Measurements from ENCODE around the gene TRABD2B. TPM values are rescaled to one million over a fixed set of nuclear protein-coding genes. Genes with fewer than 3 reads are reported as not detected.

The TRABD2B gene
- total and polyA plus RNA-seq, 2 experiments from 2014 or later, result 1.6 to 2.0 TPM

DNA sequence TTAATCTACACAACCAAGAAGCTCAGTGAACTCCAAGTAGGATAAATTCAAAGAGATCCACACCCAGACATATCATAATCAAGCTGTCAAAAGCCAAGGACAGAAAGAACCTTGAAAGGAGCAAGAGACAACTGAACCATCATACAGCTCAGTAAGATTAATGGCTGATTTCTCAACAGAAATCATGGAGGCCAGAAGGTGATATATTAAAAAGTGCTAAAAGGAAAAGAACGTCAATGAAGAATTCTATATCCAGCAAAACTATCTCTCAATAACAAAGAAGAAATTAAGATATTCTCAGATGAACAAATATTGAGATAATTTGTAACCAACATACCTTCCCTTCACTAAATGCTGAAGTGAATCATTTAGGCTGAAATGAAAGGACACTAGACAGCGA lies 161.8 kb downstream of the TRABD2B start:
- no peaks in the 10 kb centered on the region for H3K27me3 ChIP-seq (ENCODE audit: insufficient read depth)
- H3F3A ChIP-seq (replicated peaks; ENCODE audit: low read depth), result no peaks in the 10 kb centered on the region
- H3K9me3 Mint-ChIP-seq, result peaks cover 5% of the 10 kb centered on the region; the same call in 1 of the 3 replicates
- ATAC-seq, result no peak
- H3K36me3 ChIP-seq (ENCODE audit: insufficient read depth), result no peaks in the 10 kb centered on the region
- no peak overlapping the region for H3K4me3 ChIP-seq
- no peaks in the 10 kb centered on the region; the same call in 2 of the 3 replicates for H3K36me3 Mint-ChIP-seq (ENCODE audit: low read depth)
- TF ChIP-seq JUNB (IDR thresholded peaks at IDR 0.05; ENCODE audit: unreplicated experiment) (no peak), CREB1 (CRISPR knock-in tag; IDR thresholded peaks at IDR 0.05; ENCODE audit: low read depth) (no peak), STAT1 (IDR thresholded peaks at IDR 0.05; ENCODE audit: unreplicated experiment) (no peak), NANOG (IDR thresholded peaks at IDR 0.05; ENCODE audit: borderline replicate concordance) (no peak), ZNF114 (CRISPR knock-in tag; IDR thresholded peaks at IDR 0.05) (no peak), POLR2AphosphoS5 (IDR thresholded peaks at IDR 0.05; ENCODE audit: low read depth) (no peak)
- TF ChIP-seq, protein P1, sequence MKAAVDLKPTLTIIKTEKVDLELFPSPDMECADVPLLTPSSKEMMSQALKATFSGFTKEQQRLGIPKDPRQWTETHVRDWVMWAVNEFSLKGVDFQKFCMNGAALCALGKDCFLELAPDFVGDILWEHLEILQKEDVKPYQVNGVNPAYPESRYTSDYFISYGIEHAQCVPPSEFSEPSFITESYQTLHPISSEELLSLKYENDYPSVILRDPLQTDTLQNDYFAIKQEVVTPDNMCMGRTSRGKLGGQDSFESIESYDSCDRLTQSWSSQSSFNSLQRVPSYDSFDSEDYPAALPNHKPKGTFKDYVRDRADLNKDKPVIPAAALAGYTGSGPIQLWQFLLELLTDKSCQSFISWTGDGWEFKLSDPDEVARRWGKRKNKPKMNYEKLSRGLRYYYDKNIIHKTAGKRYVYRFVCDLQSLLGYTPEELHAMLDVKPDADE (IDR thresholded peaks at IDR 0.05), result no peak
- TF ChIP-seq, protein P2, sequence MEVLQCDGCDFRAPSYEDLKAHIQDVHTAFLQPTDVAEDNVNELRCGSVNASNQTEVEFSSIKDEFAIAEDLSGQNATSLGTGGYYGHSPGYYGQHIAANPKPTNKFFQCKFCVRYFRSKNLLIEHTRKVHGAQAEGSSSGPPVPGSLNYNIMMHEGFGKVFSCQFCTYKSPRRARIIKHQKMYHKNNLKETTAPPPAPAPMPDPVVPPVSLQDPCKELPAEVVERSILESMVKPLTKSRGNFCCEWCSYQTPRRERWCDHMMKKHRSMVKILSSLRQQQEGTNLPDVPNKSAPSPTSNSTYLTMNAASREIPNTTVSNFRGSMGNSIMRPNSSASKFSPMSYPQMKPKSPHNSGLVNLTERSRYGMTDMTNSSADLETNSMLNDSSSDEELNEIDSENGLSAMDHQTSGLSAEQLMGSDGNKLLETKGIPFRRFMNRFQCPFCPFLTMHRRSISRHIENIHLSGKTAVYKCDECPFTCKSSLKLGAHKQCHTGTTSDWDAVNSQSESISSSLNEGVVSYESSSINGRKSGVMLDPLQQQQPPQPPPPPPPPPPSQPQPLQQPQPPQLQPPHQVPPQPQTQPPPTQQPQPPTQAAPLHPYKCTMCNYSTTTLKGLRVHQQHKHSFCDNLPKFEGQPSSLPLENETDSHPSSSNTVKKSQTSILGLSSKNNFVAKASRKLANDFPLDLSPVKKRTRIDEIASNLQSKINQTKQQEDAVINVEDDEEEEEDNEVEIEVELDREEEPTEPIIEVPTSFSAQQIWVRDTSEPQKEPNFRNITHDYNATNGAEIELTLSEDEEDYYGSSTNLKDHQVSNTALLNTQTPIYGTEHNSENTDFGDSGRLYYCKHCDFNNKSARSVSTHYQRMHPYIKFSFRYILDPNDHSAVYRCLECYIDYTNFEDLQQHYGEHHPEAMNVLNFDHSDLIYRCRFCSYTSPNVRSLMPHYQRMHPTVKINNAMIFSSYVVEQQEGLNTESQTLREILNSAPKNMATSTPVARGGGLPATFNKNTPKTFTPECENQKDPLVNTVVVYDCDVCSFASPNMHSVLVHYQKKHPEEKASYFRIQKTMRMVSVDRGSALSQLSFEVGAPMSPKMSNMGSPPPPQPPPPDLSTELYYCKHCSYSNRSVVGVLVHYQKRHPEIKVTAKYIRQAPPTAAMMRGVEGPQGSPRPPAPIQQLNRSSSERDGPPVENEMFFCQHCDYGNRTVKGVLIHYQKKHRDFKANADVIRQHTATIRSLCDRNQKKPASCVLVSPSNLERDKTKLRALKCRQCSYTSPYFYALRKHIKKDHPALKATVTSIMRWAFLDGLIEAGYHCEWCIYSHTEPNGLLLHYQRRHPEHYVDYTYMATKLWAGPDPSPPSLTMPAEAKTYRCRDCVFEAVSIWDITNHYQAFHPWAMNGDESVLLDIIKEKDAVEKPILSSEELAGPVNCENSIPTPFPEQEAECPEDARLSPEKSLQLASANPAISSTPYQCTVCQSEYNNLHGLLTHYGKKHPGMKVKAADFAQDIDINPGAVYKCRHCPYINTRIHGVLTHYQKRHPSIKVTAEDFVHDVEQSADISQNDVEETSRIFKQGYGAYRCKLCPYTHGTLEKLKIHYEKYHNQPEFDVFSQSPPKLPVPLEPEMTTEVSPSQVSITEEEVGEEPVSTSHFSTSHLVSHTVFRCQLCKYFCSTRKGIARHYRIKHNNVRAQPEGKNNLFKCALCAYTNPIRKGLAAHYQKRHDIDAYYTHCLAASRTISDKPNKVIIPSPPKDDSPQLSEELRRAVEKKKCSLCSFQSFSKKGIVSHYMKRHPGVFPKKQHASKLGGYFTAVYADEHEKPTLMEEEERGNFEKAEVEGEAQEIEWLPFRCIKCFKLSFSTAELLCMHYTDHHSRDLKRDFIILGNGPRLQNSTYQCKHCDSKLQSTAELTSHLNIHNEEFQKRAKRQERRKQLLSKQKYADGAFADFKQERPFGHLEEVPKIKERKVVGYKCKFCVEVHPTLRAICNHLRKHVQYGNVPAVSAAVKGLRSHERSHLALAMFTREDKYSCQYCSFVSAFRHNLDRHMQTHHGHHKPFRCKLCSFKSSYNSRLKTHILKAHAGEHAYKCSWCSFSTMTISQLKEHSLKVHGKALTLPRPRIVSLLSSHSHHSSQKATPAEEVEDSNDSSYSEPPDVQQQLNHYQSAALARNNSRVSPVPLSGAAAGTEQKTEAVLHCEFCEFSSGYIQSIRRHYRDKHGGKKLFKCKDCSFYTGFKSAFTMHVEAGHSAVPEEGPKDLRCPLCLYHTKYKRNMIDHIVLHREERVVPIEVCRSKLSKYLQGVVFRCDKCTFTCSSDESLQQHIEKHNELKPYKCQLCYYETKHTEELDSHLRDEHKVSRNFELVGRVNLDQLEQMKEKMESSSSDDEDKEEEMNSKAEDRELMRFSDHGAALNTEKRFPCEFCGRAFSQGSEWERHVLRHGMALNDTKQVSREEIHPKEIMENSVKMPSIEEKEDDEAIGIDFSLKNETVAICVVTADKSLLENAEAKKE (CRISPR knock-in tag; IDR thresholded peaks at IDR 0.05), result no peak
- H3K4me3 Mint-ChIP-seq, result no peak overlapping the region
- H4K20me1 ChIP-seq (replicated peaks; ENCODE audit: insufficient read depth), result no peaks in the 10 kb centered on the region
- DNase-seq (ENCODE audit: low spot score), result no peak
- no peaks in the 10 kb centered on the region; the same call in 1 of the 2 replicates for H3K9me2 ChIP-seq (ENCODE audit: insufficient read depth)
- no peak overlapping the region for H3K4me2 ChIP-seq
- peaks cover 13% of the 10 kb centered on the region for H3K4me1 ChIP-seq (ENCODE audit: insufficient read depth)
- H3K4me1 Mint-ChIP-seq, result peaks cover 17% of the 10 kb centered on the region
- H3K79me2 ChIP-seq (replicated peaks; ENCODE audit: insufficient read depth), result no peaks in the 10 kb centered on the region
- no peak overlapping the region for H3K27ac ChIP-seq (ENCODE audit: low read depth)
- peaks cover 9% of the 10 kb centered on the region for H3K27me3 Mint-ChIP-seq (ENCODE audit: insufficient read depth, low read depth, poor library complexity)
- no peak overlapping the region for H3K27ac Mint-ChIP-seq
- H2AFZ ChIP-seq, result no peak overlapping the region
